K562 (cell line): ENCODE data around the gene CDYL2. TPM values are rescaled to one million over a fixed set of nuclear protein-coding genes. Genes with fewer than 3 reads are reported as not detected.
"Not testable (repeated sequence)": the region's sequence is repeated elsewhere in the genome, so short reads cannot be mapped to it uniquely, and the experiment has no call there.

Experiments used
- ATAC-seq: fragments of 200-7000 bp; cut with Tn5 transposase; 3 replicates; pipeline ENCODE4 v1.9.1; 2020; ENCODE audit warnings: moderate library complexity
- BruUV-seq: library from RNA; stranded (reverse); fragments of 400-500 nt; replicated peaks from 2 replicates; lab custom pipeline; 2021; lab: Mats Ljungman, UMichigan
- CTCF ChIA-PET: fragments of 300-600 bp; formaldehyde crosslinking; extraction: SDS; loops from one replicate; lab custom pipeline; 2021; ENCODE audit warnings: low intra/inter-chr PET ratio; lab: Yijun Ruan, JAX
- POLR2A ChIA-PET: fragments of 300-600, 350-650 bp; sonication (Branson Sonifier 250); formaldehyde crosslinking; extraction: SDS; loops from one replicate; lab custom pipeline; 2021; ENCODE audit warnings: antibody characterized with exemption, inconsistent platforms; lab: Yijun Ruan, JAX
- DNase-seq, 4 experiments: peaks; one replicate each; pipeline versions ENCODE4 v3.0.0 to v3.0.0-alpha.2; 2011 to 2018; ENCODE audit warnings: low spot score in 3 of 4, mixed read lengths in 3 of 4; ENCODE audit errors: extremely low read depth in 1 of 4
- FAIRE-seq: peaks from 2 replicates; lab custom pipeline; 2011; peaks lifted over from hg19 to GRCh38; lab: Jason Lieb, UNC
- H2AFZ ChIP-seq: 2 replicates; pipeline ENCODE4 v1.6.0; 2011; ENCODE audit warnings: low read depth, low read length, control low read depth, inconsistent platforms
- H3K27ac ChIP-seq: fragments of 200-600 bp; 3 replicates; pipeline ENCODE4 v1.8.0; 2011; ENCODE audit warnings: low read depth, mild to moderate bottlenecking, control low read depth, inconsistent platforms, low read length, moderate library complexity, mixed read lengths; ENCODE audit errors: extremely low read depth
- H3K27me3 ChIP-seq, 2 experiments: fragments of 300-600 bp in 1 of 2; 2 replicates in 1 of 2; 3 replicates in 1 of 2; pipeline versions ENCODE4 v1.6.0 to v1.8.0; 2011; ENCODE audit warnings: inconsistent platforms in 2 of 2, low read length in 2 of 2, mild to moderate bottlenecking in 1 of 2, mixed read lengths in 1 of 2, moderate library complexity in 1 of 2; ENCODE audit not compliant: control insufficient read depth in 2 of 2, insufficient read depth in 2 of 2
- H3K36me3 ChIP-seq: fragments of 300-600 bp; 3 replicates; pipeline ENCODE4 v1.8.0; 2011; ENCODE audit warnings: mild to moderate bottlenecking, low read length, inconsistent platforms; ENCODE audit not compliant: control insufficient read depth, insufficient read depth
- H3K4me1 ChIP-seq, 2 experiments: fragments of 200-600 bp in 1 of 2; replicated peaks in 1 of 2; 2 replicates in 1 of 2; 3 replicates in 1 of 2; pipeline versions ENCODE4 v1.5.1 to v1.8.0; 2011; ENCODE audit warnings: inconsistent platforms in 2 of 2, low read length in 2 of 2, mild to moderate bottlenecking in 1 of 2, mixed read lengths in 1 of 2, moderate library complexity in 1 of 2; ENCODE audit not compliant: control insufficient read depth in 2 of 2, insufficient read depth in 2 of 2
- H3K4me2 ChIP-seq: 2 replicates; pipeline ENCODE4 v1.6.1; 2011; ENCODE audit warnings: low read length, control low read depth, inconsistent platforms, mixed read lengths; ENCODE audit not compliant: insufficient read depth
- H3K4me3 ChIP-seq: fragments of 200-600 bp; sonication (generic), shearing (Covaris generic); 2 replicates; pipeline ENCODE4 v1.5.1; 2016; ENCODE audit warnings: control low read depth, inconsistent platforms
- H3K79me2 ChIP-seq: fragments of 200-600 bp; 3 replicates; pipeline ENCODE4 v1.8.0; 2011; ENCODE audit warnings: low read length, inconsistent platforms; ENCODE audit not compliant: control insufficient read depth, insufficient read depth
- H3K9ac ChIP-seq, 2 experiments: 2 replicates each; pipeline versions ENCODE4 v1.6.0 to v1.6.1; 2011; ENCODE audit warnings: low read depth in 2 of 2, low read length in 2 of 2, control low read depth in 1 of 2, inconsistent platforms in 1 of 2, mild to moderate bottlenecking in 1 of 2, mixed read lengths in 1 of 2; ENCODE audit not compliant: insufficient read depth in 1 of 2
- H3K9me1 ChIP-seq: one replicate; pipeline ENCODE4 v1.6.0; 2011; ENCODE audit warnings: inconsistent platforms, mild to moderate bottlenecking, low read length, moderate library complexity; ENCODE audit not compliant: control insufficient read depth, insufficient read depth
- H3K9me3 ChIP-seq: replicated peaks from 2 replicates; pipeline ENCODE4 v1.5.1; 2011; ENCODE audit warnings: low read depth, low read length, inconsistent platforms; ENCODE audit not compliant: control insufficient read depth, insufficient read depth
- H4K20me1 ChIP-seq: replicated peaks from 2 replicates; pipeline ENCODE4 v1.6.1; 2011; ENCODE audit warnings: low read length, inconsistent platforms, mixed read lengths; ENCODE audit not compliant: control insufficient read depth, insufficient read depth
- ESRRA ChIP-seq: fragments of 450-650 bp; IDR thresholded peaks from 2 replicates; pipeline ENCODE4 v1.6.1; 2014; ENCODE audit warnings: low read depth, mild to moderate bottlenecking, moderate library complexity, borderline replicate concordance
- PKNOX1 ChIP-seq: fragments of 450-650 bp; IDR thresholded peaks from 2 replicates; pipeline ENCODE4 v1.6.1; 2016
- RBM25 ChIP-seq: fragments of 200-400 bp; formaldehyde crosslinking; IDR thresholded peaks from 2 replicates; pipeline ENCODE4 v1.6.1; 2018; ENCODE audit warnings: low read length, low read depth, moderate library complexity; ENCODE audit not compliant: severe bottlenecking
- ZNF146 ChIP-seq: IDR thresholded peaks from one replicate; pipeline ENCODE4 v1.6.1; 2018; ENCODE audit warnings: missing compliant biosample characterization; ENCODE audit not compliant: unreplicated experiment
- ZNF695 ChIP-seq: fragments of 450-650 bp; formaldehyde crosslinking; IDR thresholded peaks from 2 replicates; pipeline ENCODE4 v1.4.0; 2020; ENCODE audit warnings: mild to moderate bottlenecking, moderate library complexity
- WGBS: fragments of 100-300 bp; shearing (Covaris generic); methylation state at CpG from one replicate; pipeline ENCODE4 v1.1.6; 2016; ENCODE audit warnings: low coverage, mixed read lengths; ENCODE audit not compliant: insufficient coverage; ENCODE audit errors: missing lambda C conversion rate; 5-methylcytosine and 5-hydroxymethylcytosine counted together
- in situ Hi-C: fragments of 300-500 bp; cut with MboI; formaldehyde crosslinking; loops from 4 replicates; pipeline ENCODE4 v1.15.0; 2018; ENCODE audit warnings: inconsistent platforms, mixed read lengths
- intact Hi-C: fragments of 100-400 bp; cut with micrococcal nuclease; formaldehyde crosslinking; loops from 2 replicates; pipeline ENCODE4 v1.14.2; 2022
- polyA plus RNA-seq, 8 experiments: library from polyadenylated mRNA; depleted of rRNA in 4 of 8; stranded (reverse) in 5 of 8; unstranded in 3 of 8; fragments of >200 nt; fragmentation: Nextera tagmentation in 2 of 8; fragmentation: Illumina TruSeq in 1 of 8; extraction: Ambion mirVana in 2 of 8; extraction: Trizol in 1 of 8; gene quantifications; 2 replicates each; pipeline versions ENCODE4 v1.2.1 to v1.2.3, GENCODE V29; 2011 to 2014; ENCODE audit warnings: inconsistent platforms in 1 of 8, missing spikeins in 1 of 8
- total RNA-seq, 7 experiments: library from RNA; depleted of rRNA in 6 of 7; stranded (reverse); fragments of >200 nt in 6 of 7; fragmentation: Illumina TruSeq in 2 of 7; extraction: Trizol in 2 of 7; gene quantifications; 2 replicates each; pipeline versions ENCODE4 v1.2.1 to v1.2.3, GENCODE V29; 2011 to 2021; ENCODE audit warnings: low replicate concordance in 1 of 7

CDYL2 gene
- total and polyA plus RNA-seq, 9 of the 15 experiments (the other 6 are each of a cell fraction or from before 2014, with no cell fraction given), result under 0.01 to 0.04 (median 0.01) TPM; not detected in 6

DNA sequence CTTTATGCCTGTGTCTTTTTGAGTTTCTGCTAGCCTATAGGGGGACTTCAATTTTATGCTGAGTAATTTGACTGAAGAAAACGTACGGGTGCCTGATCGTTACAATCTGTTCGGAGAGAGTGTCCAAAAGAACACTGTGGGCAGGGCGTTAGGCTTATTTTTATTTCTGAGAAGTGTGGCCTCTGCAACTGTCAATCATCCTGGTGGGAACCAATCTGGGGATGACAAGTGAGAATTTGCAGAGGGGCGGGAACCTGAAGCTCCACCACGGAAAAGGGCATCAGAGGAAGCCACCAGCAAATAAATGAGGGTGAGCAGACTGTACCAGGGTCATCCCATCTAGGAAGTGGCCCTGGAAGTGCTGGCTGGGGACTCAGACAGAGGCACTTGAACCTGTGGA lies 12.0 kb upstream of the CDYL2 start:
- H3K9ac ChIP-seq, result no peak overlapping the region
- in situ Hi-C loops, result no loop called here
- H3K4me3 ChIP-seq, result no peak overlapping the region
- DNase-seq, result no peak
- peak; percentile 82 for TF ChIP-seq PKNOX1
- no peak for TF ChIP-seq ESRRA
- TF ChIP-seq ZNF695, result no peak
- TF ChIP-seq, all 486 proteins: peak for 1
- ATAC-seq (no peak), FAIRE-seq (no peak)
- Histone ChIP-seq H3K4me2 (no peak overlapping the region), H3K36me3 (no peaks in the 10 kb centered on the region), H3K9me3 (no peaks in the 10 kb centered on the region), H3K27ac (no peak overlapping the region), H2AFZ (no peak overlapping the region), H4K20me1 (no peaks in the 10 kb centered on the region), H3K9me1 (no peaks in the 10 kb centered on the region), H3K4me1 (no peaks in the 10 kb centered on the region), H3K27me3 (no peaks in the 10 kb centered on the region; a peak in 2 of 5 replicates), H3K79me2 (no peaks in the 10 kb centered on the region)
- no TSS peak for BruUV-seq
- POLR2A ChIA-PET, result no interaction called here
- CTCF ChIA-PET, result no interaction called here
- WGBS, result 0% methylated on average over 7 of the region's 7 CpGs
- intact Hi-C loops, result no loop called here

DNA sequence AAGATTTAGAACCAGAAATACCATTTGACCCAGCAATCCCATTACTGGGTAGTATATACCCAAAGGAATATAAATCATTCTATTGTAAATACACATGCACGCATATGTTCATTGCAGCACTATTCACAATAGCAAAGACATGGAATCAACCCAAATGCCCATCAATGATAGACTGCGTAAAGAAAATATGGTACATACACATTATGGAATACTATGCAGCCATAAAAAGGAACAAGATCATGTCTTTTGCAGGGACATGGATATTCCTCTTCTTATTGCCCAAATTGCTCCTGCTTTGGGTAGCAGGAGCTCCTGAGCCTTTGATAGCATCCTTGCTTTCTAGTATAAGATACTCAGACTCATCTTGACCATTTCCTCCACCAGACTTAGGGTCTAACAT lies 10.9 kb upstream of the CDYL2 start:
- H3K4me3 ChIP-seq, H3K9me1 ChIP-seq, H3K79me2 ChIP-seq, H3K9ac ChIP-seq, H3K9me3 ChIP-seq, H3K27me3 ChIP-seq, CTCF ChIA-PET, FAIRE-seq, DNase-seq, H3K36me3 ChIP-seq, intact Hi-C loops, H4K20me1 ChIP-seq, in situ Hi-C loops, H3K4me2 ChIP-seq, H2AFZ ChIP-seq, ATAC-seq, H3K27ac ChIP-seq, BruUV-seq, H3K4me1 ChIP-seq: not testable (repeated sequence)
- POLR2A ChIA-PET, result interaction anchor here (0.6 kb wide), 1 partner anchor 380 kb away, joined by 5 read pairs; no protein-coding TSS in a partner anchor
- peak; percentile 63 for TF ChIP-seq ZNF146
- TF ChIP-seq RBM25, result peak; percentile 50
- WGBS, result 6% methylated on average over 2 of the region's 2 CpGs
